Transverse colon (tissue), 4 donors: ENCODE measurements around the gene LTB4R. TPM values are rescaled to one million over a fixed set of nuclear protein-coding genes. Genes with fewer than 3 reads are reported as not detected.

Experiments used
- DNase-seq: peaks from one replicate; pipeline ENCODE4 v3.0.0-alpha.2; 2019
- H3K27ac ChIP-seq, 4 donors: fragments of 200-600 bp; sonication (generic); 2 replicates each; pipeline ENCODE4 v1.5.1; 2016 to 2018; ENCODE audit warnings: inconsistent platforms in 4 of 4
- H3K27me3 ChIP-seq: fragments of 200-600 bp; sonication (generic); 2 replicates; pipeline ENCODE4 v1.5.1; 2017; ENCODE audit warnings: inconsistent platforms
- H3K36me3 ChIP-seq, 4 donors: fragments of 200-600 bp; sonication (generic); 2 replicates each; pipeline ENCODE4 v1.5.1; 2017 to 2019; ENCODE audit warnings: inconsistent platforms in 4 of 4
- H3K4me1 ChIP-seq, 4 donors: fragments of 200-600 bp; sonication (generic); 2 replicates each; pipeline ENCODE4 v1.5.1; 2017 to 2020; ENCODE audit warnings: inconsistent platforms in 4 of 4
- H3K4me3 ChIP-seq, 4 donors: fragments of 200-600 bp; sonication (generic); 1 replicate in 1 of 4; 2 replicates in 3 of 4; pipeline versions ENCODE4 v1.5.1 to v1.6.1; 2017 to 2019; ENCODE audit warnings: inconsistent platforms in 4 of 4
- H3K9me3 ChIP-seq, 2 donors: fragments of 200-600 bp; sonication (generic); 2 replicates each; pipeline ENCODE4 v1.5.1; 2017 to 2019; ENCODE audit warnings: inconsistent platforms in 2 of 2
- EP300 ChIP-seq: sonication (generic); formaldehyde crosslinking; IDR thresholded peaks from one replicate; pipeline ENCODE4 v1.6.1; 2017; ENCODE audit warnings: antibody characterized with exemption, low read depth
- POLR2A ChIP-seq: fragments of 450-650 bp; IDR thresholded peaks from one replicate; pipeline ENCODE4 v1.6.1; 2016; ENCODE audit warnings: antibody characterized with exemption, mild to moderate bottlenecking, moderate library complexity
- POLR2AphosphoS5 ChIP-seq, 3 donors: sonication (generic); formaldehyde crosslinking; IDR thresholded peaks; one replicate each; pipeline ENCODE4 v1.6.1; 2016; ENCODE audit warnings: antibody characterized with exemption in 3 of 3
- WGBS, 2 donors: methylation state at CpG; one replicate each; pipeline ENCODE4 v1.1.5; 2018; ENCODE audit warnings: low coverage in 1 of 2; 5-methylcytosine and 5-hydroxymethylcytosine counted together
- in situ Hi-C, 4 donors: fragments of 200-750 bp; cut with MboI; loops; one replicate each; pipeline versions ENCODE4 v1.15.0 to v1.15.1; 2017; ENCODE audit warnings: low sequenced_read_pairs in 3 of 4, low pct_ligation_motif_present in 1 of 4, low pct_unique_long_range_greater_than_20kb in 1 of 4
- intact Hi-C: fragments of 100-400 bp; cut with DNase I; formaldehyde crosslinking; loops from one replicate; pipeline ENCODE4 v1.15.1; 2023; ENCODE audit warnings: low total_unique reads
- total RNA-seq, 4 donors: library from RNA; depleted of rRNA; stranded (reverse); fragments of >200 nt; gene quantifications; one replicate each; pipeline ENCODE4 v1.1.0, GENCODE V29; 2016
- TF ChIP-seq, protein P1 (sequence below), 5 experiments: fragments of 200-600 bp in 3 of 5; fragments of 450-650 bp in 2 of 5; sonication (generic) in 3 of 5; IDR thresholded peaks; 1 replicate in 2 of 5; 2 replicates in 3 of 5; pipeline ENCODE4 v1.5.1; 2016 to 2017; ENCODE audit warnings: antibody characterized with exemption in 5 of 5, inconsistent platforms in 3 of 5, mild to moderate bottlenecking in 2 of 5, moderate library complexity in 1 of 5

The LTB4R gene
- total RNA-seq, 4 donors from 2014 or later: 1.1 to 8.3 (median 6.2) TPM

DNA sequence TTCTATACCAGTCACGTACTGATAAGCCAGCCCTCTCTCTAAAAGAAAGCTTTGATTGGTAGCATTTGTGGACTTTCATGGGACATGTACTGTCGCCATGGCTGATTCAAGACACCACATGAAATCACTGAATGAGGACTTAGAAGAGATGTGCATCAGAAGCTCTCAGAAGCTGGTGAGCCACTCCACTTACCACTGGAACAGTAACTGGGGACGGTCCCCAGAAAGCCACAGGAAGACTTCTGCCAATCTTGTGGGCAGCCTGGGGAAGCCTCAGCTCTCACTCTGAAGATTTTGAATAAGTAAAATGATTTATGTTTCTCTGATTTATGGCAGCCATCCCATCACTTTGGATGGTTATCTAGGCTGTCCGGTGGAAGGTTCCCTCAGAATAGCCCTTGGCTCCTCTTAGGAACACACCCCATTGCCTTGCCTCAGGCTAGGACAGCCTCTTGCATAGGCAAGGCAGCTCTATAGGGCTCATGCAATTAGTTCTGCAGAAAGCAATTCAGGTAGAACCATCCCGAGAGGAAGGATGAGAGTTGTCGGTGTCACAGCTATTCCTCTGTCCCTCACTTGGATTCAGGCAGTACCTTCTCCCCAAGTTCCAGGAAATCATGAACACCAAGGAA is 21.5 kb upstream of the LTB4R start:
- in situ Hi-C loops (loop anchor here in 1 of 4 donors (5.0 kb wide), 1 partner anchor 42 kb away; no protein-coding TSS in a partner anchor), intact Hi-C loops (no loop called here)
- H3K4me1 ChIP-seq: no peaks in the 10 kb centered on the region
- peaks cover 0 to 31% (median 14%) of the 10 kb centered on the region in 4 donors for H3K36me3 ChIP-seq
- no peak for DNase-seq
- no peak overlapping the region for H3K4me3 ChIP-seq
- no peaks in the 10 kb centered on the region for H3K27me3 ChIP-seq
- TF ChIP-seq, protein P1, sequence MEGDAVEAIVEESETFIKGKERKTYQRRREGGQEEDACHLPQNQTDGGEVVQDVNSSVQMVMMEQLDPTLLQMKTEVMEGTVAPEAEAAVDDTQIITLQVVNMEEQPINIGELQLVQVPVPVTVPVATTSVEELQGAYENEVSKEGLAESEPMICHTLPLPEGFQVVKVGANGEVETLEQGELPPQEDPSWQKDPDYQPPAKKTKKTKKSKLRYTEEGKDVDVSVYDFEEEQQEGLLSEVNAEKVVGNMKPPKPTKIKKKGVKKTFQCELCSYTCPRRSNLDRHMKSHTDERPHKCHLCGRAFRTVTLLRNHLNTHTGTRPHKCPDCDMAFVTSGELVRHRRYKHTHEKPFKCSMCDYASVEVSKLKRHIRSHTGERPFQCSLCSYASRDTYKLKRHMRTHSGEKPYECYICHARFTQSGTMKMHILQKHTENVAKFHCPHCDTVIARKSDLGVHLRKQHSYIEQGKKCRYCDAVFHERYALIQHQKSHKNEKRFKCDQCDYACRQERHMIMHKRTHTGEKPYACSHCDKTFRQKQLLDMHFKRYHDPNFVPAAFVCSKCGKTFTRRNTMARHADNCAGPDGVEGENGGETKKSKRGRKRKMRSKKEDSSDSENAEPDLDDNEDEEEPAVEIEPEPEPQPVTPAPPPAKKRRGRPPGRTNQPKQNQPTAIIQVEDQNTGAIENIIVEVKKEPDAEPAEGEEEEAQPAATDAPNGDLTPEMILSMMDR (IDR thresholded peaks at IDR 0.05): no peak
- TF ChIP-seq EP300: no peak
- TF ChIP-seq POLR2AphosphoS5 (IDR thresholded peaks at IDR 0.05): no peak
- TF ChIP-seq POLR2A: no peak
- no peak overlapping the region for H3K27ac ChIP-seq
- 85% methylated on average over 6 of the region's 6 CpGs; no CpG with 5 or more reads in 1 of the 2 donors for WGBS, 2 donors
- H3K9me3 ChIP-seq: no peaks in the 10 kb centered on the region

DNA sequence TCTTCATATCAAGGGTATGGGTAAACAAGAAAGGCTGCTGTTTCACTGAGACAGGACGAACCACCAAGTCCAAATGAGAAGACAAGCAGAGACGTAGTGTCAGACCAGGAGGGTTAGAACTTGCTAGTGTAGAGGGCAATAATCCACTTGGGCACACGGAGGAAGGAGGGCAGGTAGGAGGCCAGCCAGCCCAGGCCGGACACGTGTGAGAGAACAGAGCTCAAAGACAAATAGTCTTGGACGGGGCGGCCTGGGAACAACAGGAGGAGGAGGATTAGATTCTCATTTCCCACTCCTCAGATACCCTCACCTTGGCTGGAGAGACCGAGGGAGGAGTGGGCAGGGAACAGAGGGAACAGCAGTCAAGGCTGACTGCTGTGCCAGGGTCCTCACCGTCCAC is 20.6 kb upstream of the LTB4R start:
- WGBS, 2 donors: 78 to 79% methylated on average over 8 to 9 of the region's 9 CpGs
- H3K36me3 ChIP-seq: peaks cover 0 to 34% (median 16%) of the 10 kb centered on the region in 4 donors
- in situ Hi-C loops: loop anchor here in 1 of 4 donors (5.0 kb wide), 1 partner anchor 43 kb away; no protein-coding TSS in a partner anchor
- H3K4me1 ChIP-seq: no peaks in the 10 kb centered on the region
- no peak for DNase-seq
- no peak overlapping the region for H3K27ac ChIP-seq
- H3K4me3 ChIP-seq: no peak overlapping the region
- H3K9me3 ChIP-seq: no peaks in the 10 kb centered on the region
- TF ChIP-seq POLR2AphosphoS5 (IDR thresholded peaks at IDR 0.05) (no peak), POLR2A (no peak), EP300 (no peak)
- TF ChIP-seq, protein P1 (IDR thresholded peaks at IDR 0.05): no peak
- intact Hi-C loops: no loop called here
- H3K27me3 ChIP-seq: no peaks in the 10 kb centered on the region

DNA sequence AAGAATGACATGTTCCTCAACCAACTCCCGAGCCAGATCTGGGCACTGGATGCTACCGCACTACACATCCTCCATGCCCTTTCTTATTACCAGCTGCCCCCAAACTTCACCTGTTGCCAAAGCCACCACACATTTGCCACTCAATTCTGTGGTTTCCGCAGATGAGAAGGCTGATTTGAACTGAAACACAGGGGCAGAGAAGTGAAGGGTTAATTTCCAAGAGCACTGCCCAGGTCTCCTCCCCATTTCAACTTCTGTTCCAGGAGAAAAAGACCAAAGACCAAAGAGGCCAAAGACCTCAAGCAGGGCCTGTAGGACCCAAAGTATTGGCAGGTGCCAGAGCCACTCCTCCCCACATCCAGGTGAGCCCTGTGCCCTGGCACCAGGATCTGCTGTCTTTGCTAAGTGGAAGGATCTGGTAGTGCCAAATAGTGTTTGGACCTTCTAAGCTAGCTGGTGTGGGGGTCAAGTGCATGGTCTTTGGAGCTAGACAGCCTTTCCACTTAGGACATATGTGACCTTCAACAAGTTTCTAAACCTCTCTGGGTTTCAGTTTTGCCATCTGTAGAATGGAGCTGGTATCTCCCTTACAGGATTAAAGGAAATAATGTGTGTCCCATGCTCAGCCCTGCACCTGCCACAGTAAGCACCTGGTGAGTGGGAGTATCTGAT is 19.7 kb upstream of the LTB4R start:
- H3K27ac ChIP-seq: no peak overlapping the region
- in situ Hi-C loops: loop anchor here in 1 of 4 donors (5.0 kb wide), 1 partner anchor 44 kb away; no protein-coding TSS in a partner anchor
- peaks cover 0 to 1% (median under 1%) of the 10 kb centered on the region in 4 donors for H3K4me1 ChIP-seq
- WGBS, 2 donors: 87% methylated on average over 3 of the region's 3 CpGs; no CpG with 5 or more reads in 1 of the 2 donors
- TF ChIP-seq, protein P1 (IDR thresholded peaks at IDR 0.05): no peak
- TF ChIP-seq POLR2A (no peak), EP300 (no peak), POLR2AphosphoS5 (IDR thresholded peaks at IDR 0.05) (no peak)
- no peak for DNase-seq
- no peaks in the 10 kb centered on the region for H3K27me3 ChIP-seq
- H3K9me3 ChIP-seq: no peaks in the 10 kb centered on the region
- H3K4me3 ChIP-seq: no peak overlapping the region
- peaks cover 0 to 37% (median 17%) of the 10 kb centered on the region in 4 donors for H3K36me3 ChIP-seq
- intact Hi-C loops: no loop called here

DNA sequence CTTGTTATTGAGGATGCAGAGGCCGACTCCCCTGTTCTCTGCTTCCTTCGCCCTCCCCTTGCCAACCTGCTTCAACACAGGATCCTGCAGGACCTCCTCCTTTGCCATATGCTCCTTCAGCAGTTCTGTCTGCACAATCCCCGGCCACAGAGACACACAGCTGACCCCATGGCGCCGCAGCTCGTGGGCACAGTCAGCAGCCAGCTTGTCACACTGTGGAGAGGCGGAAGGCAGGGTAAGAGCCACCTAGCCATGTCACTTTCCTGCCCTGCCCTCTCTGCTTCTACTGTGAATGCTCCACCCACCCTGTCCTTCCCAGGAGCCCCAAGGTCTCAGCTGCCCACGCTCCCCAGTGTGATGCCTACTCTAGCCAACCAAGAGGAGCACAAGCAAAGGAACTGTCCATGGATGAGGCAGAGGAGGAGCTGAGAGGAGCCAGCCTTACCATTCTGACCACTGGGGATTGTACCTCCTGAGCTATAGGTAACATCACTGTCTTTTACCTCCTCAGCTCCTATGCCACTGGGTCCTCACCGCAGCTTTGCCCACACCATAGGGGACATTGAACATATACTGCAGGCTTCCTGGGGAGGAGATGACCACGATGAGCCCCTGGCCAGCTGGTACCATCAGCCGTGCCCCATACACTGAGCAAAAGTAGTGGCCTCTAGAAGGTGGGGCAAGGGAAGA is 19.0 kb upstream of the LTB4R start:
- in situ Hi-C loops: loop anchor here in 1 of 4 donors (5.0 kb wide), 1 partner anchor 45 kb away; no protein-coding TSS in a partner anchor
- H3K27me3 ChIP-seq: no peaks in the 10 kb centered on the region
- H3K36me3 ChIP-seq: peaks cover 0 to 37% (median 17%) of the 10 kb centered on the region in 4 donors
- WGBS, 2 donors: 97 to 100% methylated on average over 1 to 11 of the region's 11 CpGs
- H3K9me3 ChIP-seq: no peaks in the 10 kb centered on the region
- DNase-seq: no peak
- no peak overlapping the region for H3K27ac ChIP-seq
- peaks cover 0 to 8% (median 3%) of the 10 kb centered on the region in 4 donors for H3K4me1 ChIP-seq
- no peak for TF ChIP-seq POLR2AphosphoS5 (IDR thresholded peaks at IDR 0.05)
- TF ChIP-seq EP300: no peak
- TF ChIP-seq, protein P1 (IDR thresholded peaks at IDR 0.05): no peak
- TF ChIP-seq POLR2A: no peak
- intact Hi-C loops: no loop called here
- H3K4me3 ChIP-seq: no peak overlapping the region
